HG03103 (cell line): Measurements from ENCODE around the gene NRXN3.

Experiments used
- ATAC-seq: cut with Tn5 transposase; IDR thresholded peaks from one replicate; pipeline ENCODE4 v1.9.1; 2021; ENCODE audit warnings: low read depth; ENCODE audit not compliant: unreplicated experiment

The NRXN3 gene

DNA sequence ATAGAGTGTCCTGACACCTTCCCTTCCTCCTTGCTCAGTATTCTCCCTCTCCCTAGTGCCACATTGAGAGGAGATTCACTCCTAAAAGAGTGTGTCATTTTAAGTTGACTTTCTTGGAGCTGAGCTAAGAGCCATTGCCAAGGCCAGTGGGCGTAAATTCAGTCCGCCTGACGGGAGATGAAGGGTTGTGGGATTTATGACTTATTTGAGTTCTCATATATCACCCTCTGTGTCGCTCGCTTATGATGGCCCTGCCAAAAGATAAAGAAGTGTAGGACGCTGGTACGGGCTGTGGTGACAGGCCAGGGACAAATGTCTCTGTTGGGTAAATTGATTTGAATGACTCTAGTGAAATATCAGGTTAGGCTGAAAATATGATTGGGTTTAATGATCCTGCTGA lies 867.4 kb downstream of the NRXN3 start:
- no peak for ATAC-seq

DNA sequence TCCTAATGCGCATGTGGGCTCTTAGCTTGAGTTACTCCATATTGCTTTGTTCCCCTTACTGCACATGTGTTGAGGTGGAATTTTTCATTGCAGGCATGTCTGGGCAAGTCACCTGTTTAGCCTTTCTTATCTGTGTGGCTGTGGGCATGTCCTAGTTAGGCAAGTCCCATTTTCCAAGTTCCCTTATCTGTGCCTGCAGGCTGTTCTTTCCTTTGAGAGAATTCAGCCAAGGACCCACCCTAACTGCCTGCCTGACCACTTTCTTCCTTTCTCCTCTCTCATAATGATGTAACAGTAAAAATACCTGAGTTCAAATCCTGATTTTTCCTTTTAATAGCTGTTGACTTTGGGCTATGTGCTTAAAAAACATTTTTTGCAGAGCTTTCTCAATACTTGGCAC lies 870.6 kb downstream of the NRXN3 start:
- no peak for ATAC-seq

DNA sequence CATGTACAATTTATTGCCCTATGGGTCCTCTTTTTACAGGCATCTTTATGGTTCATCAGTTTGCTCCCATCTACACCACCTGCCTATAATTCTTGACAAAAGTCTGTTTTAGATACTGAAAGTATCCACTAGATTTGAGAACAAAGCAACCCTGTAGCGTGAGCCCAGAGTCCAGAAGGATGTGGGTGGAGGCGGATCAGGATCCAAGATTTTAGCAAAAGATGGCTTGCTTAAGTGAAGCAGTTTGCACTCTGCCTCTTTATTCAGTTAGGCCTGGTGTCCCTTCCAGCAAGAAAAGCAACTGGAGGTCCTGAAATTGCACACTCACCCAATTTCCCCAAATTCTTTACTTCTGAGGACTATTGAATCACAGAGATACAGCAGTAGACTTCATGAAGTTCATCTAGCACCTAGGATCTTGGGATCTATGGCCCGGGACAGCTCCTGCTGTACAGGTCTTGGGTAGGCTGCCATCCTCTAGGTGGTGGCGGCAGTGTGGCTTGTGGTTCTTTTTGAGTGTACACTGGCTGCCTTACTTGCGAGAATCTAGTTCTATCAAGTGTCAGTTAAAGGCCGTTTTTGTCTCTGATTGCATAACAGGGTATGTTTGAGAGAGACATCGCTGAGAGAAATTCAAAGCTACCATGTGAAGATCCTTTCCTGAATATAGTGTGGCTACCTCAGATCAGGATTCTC lies 873.2 kb downstream of the NRXN3 start:
- no peak for ATAC-seq

DNA sequence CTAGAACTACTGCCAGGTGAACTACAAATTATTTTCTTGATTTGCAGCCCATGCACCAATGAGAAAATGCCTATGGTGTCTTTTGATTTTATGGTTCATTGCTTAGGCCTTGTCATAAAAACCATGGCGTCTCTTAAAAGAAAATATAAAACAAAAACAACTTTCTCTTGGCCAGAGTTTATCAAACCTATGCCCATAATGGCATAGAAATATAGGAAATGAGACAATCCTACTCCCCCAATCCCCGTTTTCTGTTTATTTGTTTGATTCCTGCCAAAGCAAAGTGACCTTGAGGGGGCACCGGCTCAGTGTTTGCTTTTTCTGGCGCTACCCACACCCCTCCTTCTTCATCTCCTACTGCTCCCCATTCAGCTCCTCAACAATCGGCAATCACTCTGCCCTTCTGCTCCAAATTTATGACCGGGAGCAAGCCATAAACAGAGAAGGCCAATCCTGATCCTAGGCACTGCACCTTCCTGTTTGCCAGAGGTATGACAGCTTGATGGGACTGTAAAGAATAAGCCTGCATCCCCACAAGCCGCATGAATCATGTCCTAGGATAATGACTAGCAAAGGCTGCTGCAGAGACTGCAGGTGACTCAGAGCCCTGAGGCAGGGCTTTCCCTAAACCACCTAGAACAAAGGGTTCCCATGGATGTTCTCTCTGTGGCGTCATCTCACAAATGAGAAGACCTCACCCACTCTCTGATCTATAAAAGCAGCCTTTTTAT lies 874.9 kb downstream of the NRXN3 start:
- no peak for ATAC-seq

GRCh38 chr14:79050787-79051727 lies 880.9 kb downstream of the NRXN3 start:
- no peak for ATAC-seq

- ATAC-seq = no peak
These were observed 881.6 kb downstream of the NRXN3 start for GRCh38 chr14:79051742-79052141.

- ATAC-seq = no peak
These were observed 886.7 kb downstream of the NRXN3 start for GRCh38 chr14:79056879-79057278.

DNA sequence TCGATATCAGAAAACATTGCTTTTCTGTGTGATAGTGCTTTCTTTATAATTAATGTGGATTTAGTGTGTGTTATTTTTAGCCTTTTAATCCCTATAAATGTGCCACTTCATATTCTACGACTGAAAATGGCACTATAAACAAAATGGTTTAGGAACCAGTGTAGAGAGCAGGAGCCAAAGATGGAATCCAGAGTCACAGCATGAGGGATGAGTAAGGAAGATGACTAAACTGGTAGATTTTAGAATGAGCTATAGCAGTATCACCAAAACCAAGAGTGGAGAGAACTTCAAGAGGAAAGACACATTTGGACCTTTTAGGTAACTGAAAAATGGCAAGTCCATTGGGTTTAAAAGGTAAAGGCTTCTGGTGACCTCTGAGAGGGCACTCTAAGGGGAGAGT lies 887.2 kb downstream of the NRXN3 start:
- ATAC-seq = no peak

DNA sequence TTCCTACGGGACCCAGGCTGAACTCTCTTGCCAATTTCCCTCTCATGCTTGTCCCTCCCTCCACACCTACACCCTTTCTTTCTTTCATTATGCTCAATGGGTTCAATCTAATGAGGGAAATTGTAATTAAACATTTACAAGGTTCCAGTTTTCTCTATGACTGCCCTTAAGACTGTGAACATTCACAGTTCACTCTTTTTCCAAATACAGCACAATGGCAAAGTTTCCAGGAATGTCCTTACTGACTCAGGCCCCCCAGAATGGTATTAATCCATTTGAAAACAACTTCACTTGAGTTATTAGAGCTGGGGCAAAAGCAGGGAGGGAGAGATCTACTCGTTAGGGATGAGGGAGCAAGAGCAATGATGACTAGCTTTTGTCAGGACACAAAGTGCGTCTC lies 892.1 kb downstream of the NRXN3 start:
- no peak for ATAC-seq

- no peak for ATAC-seq
These were observed 894.0 kb downstream of the NRXN3 start for GRCh38 chr14:79064214-79064613.

DNA sequence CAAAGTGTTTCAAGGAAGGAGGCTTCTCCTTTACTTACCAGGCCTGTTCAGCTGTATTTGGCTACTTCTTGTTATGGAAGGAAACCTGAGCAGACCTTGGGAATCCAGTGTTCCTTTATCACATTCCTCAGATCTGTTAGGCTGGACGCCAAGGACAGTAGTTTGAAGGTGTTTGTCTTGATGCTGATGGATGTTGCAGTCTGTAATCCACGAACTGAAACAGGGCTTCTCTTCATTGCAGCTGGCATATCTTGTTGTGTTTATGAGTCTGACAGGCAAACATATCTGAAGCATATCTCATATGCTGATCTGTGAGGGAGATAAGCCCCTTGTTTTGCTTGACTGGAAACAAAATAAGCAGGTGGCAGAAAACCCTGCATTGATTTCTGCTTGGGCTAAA lies 904.3 kb downstream of the NRXN3 start:
- ATAC-seq = no peak

- ATAC-seq = no peak
These were observed 906.3 kb downstream of the NRXN3 start for GRCh38 chr14:79076428-79076827.

DNA sequence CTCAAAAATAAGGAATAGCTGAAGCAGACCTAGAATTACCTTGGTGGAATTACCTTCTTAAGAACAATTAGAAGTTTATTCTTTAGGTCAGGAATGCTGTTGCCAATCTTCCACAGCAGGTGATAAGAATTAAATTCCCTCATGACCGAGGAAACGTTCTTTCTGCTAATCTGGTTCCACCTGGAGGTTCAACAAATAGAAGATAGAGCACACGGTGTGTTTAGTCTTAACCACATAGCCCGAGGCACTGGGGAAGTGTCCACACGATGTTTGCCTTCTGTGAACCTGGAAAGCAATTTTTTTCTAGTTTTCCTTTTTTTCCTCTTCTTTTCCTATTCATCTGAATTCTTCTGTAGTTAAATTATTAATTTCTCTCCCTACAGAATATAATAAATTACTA lies 906.9 kb downstream of the NRXN3 start:
- ATAC-seq = no peak

DNA sequence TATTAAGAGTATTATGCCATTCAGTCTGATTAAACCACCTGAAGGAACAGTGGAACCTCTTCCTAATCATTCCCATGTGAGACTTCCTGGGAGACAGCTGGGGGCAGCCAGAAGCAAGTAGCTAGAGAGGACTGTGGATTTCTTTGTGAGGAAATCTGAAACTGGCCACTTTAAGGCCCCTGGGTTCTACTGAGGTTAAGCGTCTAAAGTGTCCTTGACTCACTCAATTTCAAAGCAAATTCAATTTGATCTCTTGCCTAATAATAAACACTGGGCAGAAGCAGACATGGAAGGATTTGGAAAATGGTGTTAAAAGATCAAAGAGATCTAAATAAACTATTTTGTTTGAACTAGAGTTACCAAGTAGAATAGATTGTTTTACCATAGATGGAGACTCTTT lies 909.9 kb downstream of the NRXN3 start:
- ATAC-seq = no peak

DNA sequence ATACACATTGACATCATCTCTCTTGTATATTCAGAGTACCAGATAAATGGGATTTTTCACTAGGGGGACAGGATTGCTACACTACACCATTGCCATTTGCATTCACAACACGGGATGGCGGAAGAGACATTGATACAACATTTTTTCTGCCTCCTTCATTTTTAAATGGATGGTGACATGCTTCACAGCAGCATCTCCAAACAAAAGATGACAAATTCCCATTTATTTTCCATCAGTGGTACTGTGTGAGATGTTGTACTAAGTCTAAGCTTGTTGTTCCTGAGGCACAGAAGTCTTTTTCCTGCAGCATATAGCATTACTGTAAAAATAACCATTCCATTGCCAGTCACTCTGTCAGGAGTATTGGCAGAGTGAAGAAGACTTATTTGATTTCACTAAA lies 912.7 kb downstream of the NRXN3 start:
- no peak for ATAC-seq

DNA sequence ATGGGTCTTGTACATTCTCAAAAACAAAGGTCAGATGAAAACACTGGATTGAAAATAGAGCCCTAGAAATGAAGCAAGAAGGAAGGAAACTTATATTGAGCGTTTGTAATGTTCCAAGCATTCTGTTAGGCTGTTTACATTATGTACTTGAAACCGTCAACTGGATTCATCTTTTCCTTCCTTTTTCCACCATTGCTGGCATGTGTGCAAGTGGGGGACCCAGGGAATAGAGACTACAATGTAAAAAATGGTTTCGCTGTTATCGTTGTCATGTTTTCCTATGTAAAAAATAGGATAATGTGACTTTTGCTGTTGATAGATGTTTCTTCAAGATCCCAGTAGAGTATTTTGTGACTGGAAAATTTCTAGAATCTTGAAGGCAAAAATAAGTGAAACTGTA lies 913.2 kb downstream of the NRXN3 start:
- no peak for ATAC-seq

GRCh38 chr14:79084861-79085260 lies 914.7 kb downstream of the NRXN3 start:
- no peak for ATAC-seq

- ATAC-seq = no peak
These were observed 919.4 kb downstream of the NRXN3 start for GRCh38 chr14:79089576-79089975.

- no peak for ATAC-seq
These were observed 920.5 kb downstream of the NRXN3 start for GRCh38 chr14:79090641-79091180.

GRCh38 chr14:79091381-79091963 lies 921.3 kb downstream of the NRXN3 start:
- no peak for ATAC-seq

DNA sequence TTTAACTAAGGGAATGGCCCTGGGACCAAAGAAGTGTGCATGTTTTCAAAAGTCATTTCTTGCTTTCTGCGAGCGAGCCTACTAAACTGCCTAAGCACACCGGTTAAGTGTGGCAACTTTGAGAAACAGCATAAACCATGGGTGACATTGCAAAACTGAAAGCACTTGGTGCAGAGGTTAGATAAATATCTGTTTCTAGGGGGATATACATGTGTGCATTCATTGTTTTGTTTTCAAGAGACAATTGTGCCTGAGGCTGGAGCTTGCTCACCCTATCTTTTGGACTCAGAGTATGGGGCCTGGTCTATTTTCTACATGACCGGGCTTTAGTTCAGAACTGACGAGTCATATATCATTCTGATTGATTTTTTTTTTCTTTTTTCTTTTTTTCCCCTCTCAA lies 923.4 kb downstream of the NRXN3 start:
- no peak for ATAC-seq
